Endothelial cell of umbilical vein (primary cell): Measurements from ENCODE around the gene HEXIM2. TPM values are rescaled to one million over a fixed set of nuclear protein-coding genes. Genes with fewer than 3 reads are reported as not detected.

Experiments used
- BruUV-seq: library from RNA; stranded (reverse); fragments of 400-500 nt; replicated peaks from 2 replicates; lab custom pipeline; 2021; lab: Mats Ljungman, UMichigan
- CTCF ChIA-PET: fragments of 300-600, 350-600 bp; sonication (Branson Sonifier 250); formaldehyde crosslinking; loops from one replicate; lab custom pipeline; 2021; ENCODE audit warnings: antibody characterized with exemption, inconsistent platforms; lab: Charles Lee
- POLR2A ChIA-PET: fragments of 300-600, 350-600 bp; sonication (Branson Sonifier 250); formaldehyde crosslinking; loops from one replicate; lab custom pipeline; 2021; ENCODE audit warnings: antibody characterized with exemption, inconsistent platforms; lab: Charles Lee
- DNase-seq: peaks from one replicate; pipeline ENCODE4 v3.0.0-alpha.2; 2011; ENCODE audit warnings: low read depth, low spot score
- FAIRE-seq: peaks from 2 replicates; lab custom pipeline; 2011; peaks lifted over from hg19 to GRCh38; lab: Jason Lieb, UNC
- H2AFZ ChIP-seq: 2 replicates; pipeline ENCODE4 v1.6.0; 2012; ENCODE audit warnings: low read depth, low read length, control low read depth, inconsistent platforms
- H3K27ac ChIP-seq: 2 replicates; pipeline ENCODE4 v1.5.1; 2011; ENCODE audit warnings: low read depth, mild to moderate bottlenecking, control low read depth, low read length, moderate library complexity; ENCODE audit not compliant: insufficient read depth
- H3K27me3 ChIP-seq, 2 experiments: 2 replicates each; pipeline versions ENCODE4 v1.6.0 to v1.6.1; 2011; ENCODE audit warnings: low read length in 2 of 2, mixed read lengths in 1 of 2; ENCODE audit not compliant: control insufficient read depth in 2 of 2, insufficient read depth in 2 of 2
- H3K36me3 ChIP-seq, 2 experiments: 2 replicates in 1 of 2; 3 replicates in 1 of 2; pipeline ENCODE4 v1.5.1; 2011; ENCODE audit warnings: low read length in 2 of 2, mild to moderate bottlenecking in 1 of 2, moderate library complexity in 1 of 2; ENCODE audit not compliant: control insufficient read depth in 2 of 2, insufficient read depth in 2 of 2; ENCODE audit errors: extremely low read depth in 1 of 2
- H3K4me1 ChIP-seq: 3 replicates; pipeline ENCODE4 v1.5.1; 2011; ENCODE audit warnings: mild to moderate bottlenecking, low read length; ENCODE audit not compliant: control insufficient read depth, insufficient read depth; ENCODE audit errors: extremely low read depth
- H3K4me2 ChIP-seq: 2 replicates; pipeline ENCODE4 v1.6.1; 2011; ENCODE audit warnings: low read length, control low read depth, mixed read lengths; ENCODE audit not compliant: insufficient read depth
- H3K4me3 ChIP-seq, 3 experiments: fragments of 200-600 bp in 1 of 3; sonication (generic), shearing (Covaris generic) in 1 of 3; replicated peaks in 1 of 3; 2 replicates each; pipeline ENCODE4 v1.5.1; 2011 to 2016; ENCODE audit warnings: control low read depth in 3 of 3, low read length in 3 of 3, mild to moderate bottlenecking in 2 of 3, inconsistent platforms in 1 of 3, low read depth in 1 of 3, moderate library complexity in 1 of 3; ENCODE audit not compliant: insufficient read depth in 1 of 3
- H3K79me2 ChIP-seq: 2 replicates; pipeline ENCODE4 v1.6.0; 2012; ENCODE audit warnings: low read length, inconsistent platforms; ENCODE audit not compliant: control insufficient read depth, insufficient read depth
- H3K9ac ChIP-seq: replicated peaks from 2 replicates; pipeline ENCODE3; 2011; ENCODE audit warnings: low read length, control low read depth; ENCODE audit not compliant: insufficient read depth; ENCODE audit errors: extremely low read depth
- H3K9me1 ChIP-seq: replicated peaks from 3 replicates; pipeline ENCODE4 v1.6.0; 2011; ENCODE audit warnings: mild to moderate bottlenecking, low read length; ENCODE audit not compliant: control insufficient read depth, insufficient read depth; ENCODE audit errors: extremely low read depth
- H3K9me3 ChIP-seq: replicated peaks from 2 replicates; pipeline ENCODE4 v1.5.1; 2012; ENCODE audit warnings: low read length, inconsistent platforms; ENCODE audit not compliant: control insufficient read depth, insufficient read depth
- H4K20me1 ChIP-seq: replicated peaks from 2 replicates; pipeline ENCODE3; 2011; ENCODE audit warnings: mild to moderate bottlenecking, low read length; ENCODE audit not compliant: control insufficient read depth, insufficient read depth; ENCODE audit errors: extremely low read depth
- POLR2AphosphoS5 ChIP-seq: IDR thresholded peaks from 2 replicates; pipeline ENCODE4 v1.6.1; 2012; ENCODE audit warnings: low read depth, mild to moderate bottlenecking, control low read depth, low read length, moderate library complexity; ENCODE audit not compliant: insufficient read depth
- dilution Hi-C: fragments of 300-500 bp; cut with MboI; formaldehyde crosslinking; loops from one replicate; pipeline ENCODE4 v1.15.0; 2019; ENCODE audit warnings: low sequenced_read_pairs; ENCODE audit not compliant: extremely low pct_ligation_motif_present
- intact Hi-C: fragments of 100-400 bp; cut with micrococcal nuclease; formaldehyde crosslinking; loops from one replicate; pipeline ENCODE4 v1.10.0; 2022
- polyA plus RNA-seq, 4 experiments: library from polyadenylated mRNA; depleted of rRNA in 3 of 4; stranded (reverse) in 3 of 4; unstranded in 1 of 4; fragments of >200 nt; gene quantifications; 2 replicates each; pipeline versions ENCODE4 v1.2.1 to v1.2.3, GENCODE V29; 2011 to 2012; ENCODE audit warnings: missing spikeins in 1 of 4
- total RNA-seq: library from RNA; stranded (reverse); gene quantifications from 2 replicates; pipeline ENCODE4 v1.2.3, GENCODE V29; 2021
- TF ChIP-seq, protein P1 (sequence below), 2 donors: IDR thresholded peaks; 1 replicate in 1 of 2; 2 replicates in 1 of 2; pipeline ENCODE4 v1.5.1; 2011; ENCODE audit warnings: low read length in 2 of 2, mild to moderate bottlenecking in 2 of 2, moderate library complexity in 2 of 2, control low read depth in 1 of 2, inconsistent platforms in 1 of 2, low read depth in 1 of 2; ENCODE audit not compliant: insufficient read depth in 1 of 2; ENCODE audit errors: extremely low read depth in 1 of 2

HEXIM2 gene
- total and polyA plus RNA-seq, 2 donors (not counting 3 experiments of a cell fraction or from before 2014, with no cell fraction given), result 2.9 to 3.8 TPM

- TF ChIP-seq, protein P1, sequence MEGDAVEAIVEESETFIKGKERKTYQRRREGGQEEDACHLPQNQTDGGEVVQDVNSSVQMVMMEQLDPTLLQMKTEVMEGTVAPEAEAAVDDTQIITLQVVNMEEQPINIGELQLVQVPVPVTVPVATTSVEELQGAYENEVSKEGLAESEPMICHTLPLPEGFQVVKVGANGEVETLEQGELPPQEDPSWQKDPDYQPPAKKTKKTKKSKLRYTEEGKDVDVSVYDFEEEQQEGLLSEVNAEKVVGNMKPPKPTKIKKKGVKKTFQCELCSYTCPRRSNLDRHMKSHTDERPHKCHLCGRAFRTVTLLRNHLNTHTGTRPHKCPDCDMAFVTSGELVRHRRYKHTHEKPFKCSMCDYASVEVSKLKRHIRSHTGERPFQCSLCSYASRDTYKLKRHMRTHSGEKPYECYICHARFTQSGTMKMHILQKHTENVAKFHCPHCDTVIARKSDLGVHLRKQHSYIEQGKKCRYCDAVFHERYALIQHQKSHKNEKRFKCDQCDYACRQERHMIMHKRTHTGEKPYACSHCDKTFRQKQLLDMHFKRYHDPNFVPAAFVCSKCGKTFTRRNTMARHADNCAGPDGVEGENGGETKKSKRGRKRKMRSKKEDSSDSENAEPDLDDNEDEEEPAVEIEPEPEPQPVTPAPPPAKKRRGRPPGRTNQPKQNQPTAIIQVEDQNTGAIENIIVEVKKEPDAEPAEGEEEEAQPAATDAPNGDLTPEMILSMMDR (IDR thresholded peaks at IDR 0.05; ENCODE audit: extremely low read depth in 1 of 2, insufficient read depth in 1 of 2, low read depth in 1 of 2, low read length in 2 of 2), result peak; percentile 75 to 88
- TF ChIP-seq POLR2AphosphoS5, result no peak
- peak overlapping the region; percentile 68 to 95 (median 90) for H3K4me3 ChIP-seq
- H3K9me3 ChIP-seq, result no peaks in the 10 kb centered on the region
- peak overlapping the region; percentile 62 for H3K9ac ChIP-seq
- intact Hi-C loops (loop anchor here (1.0 to 10.0 kb wide), 3 partner anchors 49 to 226 kb away; partner anchors contain the start of gene MAP3K14), dilution Hi-C loops (no loop called here)
- H3K27me3 ChIP-seq, result no peaks in the 10 kb centered on the region
- FAIRE-seq (peak; percentile 70), DNase-seq (peak; percentile 84)
- no peak overlapping the region for H2AFZ ChIP-seq
- H3K9me1 ChIP-seq, result no peaks in the 10 kb centered on the region
- peak overlapping the region; percentile 42 for H3K27ac ChIP-seq
- H3K4me1 ChIP-seq, result peaks cover 24% of the 10 kb centered on the region
- peaks cover 30% of the 10 kb centered on the region for H3K79me2 ChIP-seq
- H3K36me3 ChIP-seq, result no peaks in the 10 kb centered on the region
- TSS peak; percentile 51 for BruUV-seq
- ChIA-PET POLR2A (interaction anchor here (0.5 to 6.1 kb wide), 17 partner anchors 9 to 251 kb away, joined by 3 to 189 read pairs (median 5); partner anchors contain the start of genes ACBD4, HEXIM2, MAP3K14 and NMT1), CTCF (interaction anchor here (0.8 to 10.4 kb wide), 22 partner anchors 8 to 167 kb away, joined by 3 to 393 read pairs (median 6); partner anchors contain the start of genes ACBD4, HEXIM2, MAP3K14 and NMT1)
- H3K4me2 ChIP-seq, result peak overlapping the region; percentile 85
- H4K20me1 ChIP-seq, result no peaks in the 10 kb centered on the region
These were observed 12.5 kb upstream of the HEXIM2 start for GRCh38 chr17:45149037-45149668.
